ENCODE measurements around the gene RNASE2. TPM values are rescaled to one million over a fixed set of nuclear protein-coding genes. Genes with fewer than 3 reads are reported as not detected.
A peak's percentile ranks its signal among the peaks of the same experiment; 100 is the strongest.
"Not testable (repeated sequence)": the region's sequence is repeated elsewhere in the genome, so short reads cannot be mapped to it uniquely, and the experiment has no call there.

The RNASE2 gene
- 1 to 10 TPM in 2 of 6 donors, under 1 TPM in 1, not detected in 3; 0.41 to 1.7 (median 1.3) TPM for polyA plus RNA-seq (ENCODE audit: low read depth in 6 of 6)

DNA sequence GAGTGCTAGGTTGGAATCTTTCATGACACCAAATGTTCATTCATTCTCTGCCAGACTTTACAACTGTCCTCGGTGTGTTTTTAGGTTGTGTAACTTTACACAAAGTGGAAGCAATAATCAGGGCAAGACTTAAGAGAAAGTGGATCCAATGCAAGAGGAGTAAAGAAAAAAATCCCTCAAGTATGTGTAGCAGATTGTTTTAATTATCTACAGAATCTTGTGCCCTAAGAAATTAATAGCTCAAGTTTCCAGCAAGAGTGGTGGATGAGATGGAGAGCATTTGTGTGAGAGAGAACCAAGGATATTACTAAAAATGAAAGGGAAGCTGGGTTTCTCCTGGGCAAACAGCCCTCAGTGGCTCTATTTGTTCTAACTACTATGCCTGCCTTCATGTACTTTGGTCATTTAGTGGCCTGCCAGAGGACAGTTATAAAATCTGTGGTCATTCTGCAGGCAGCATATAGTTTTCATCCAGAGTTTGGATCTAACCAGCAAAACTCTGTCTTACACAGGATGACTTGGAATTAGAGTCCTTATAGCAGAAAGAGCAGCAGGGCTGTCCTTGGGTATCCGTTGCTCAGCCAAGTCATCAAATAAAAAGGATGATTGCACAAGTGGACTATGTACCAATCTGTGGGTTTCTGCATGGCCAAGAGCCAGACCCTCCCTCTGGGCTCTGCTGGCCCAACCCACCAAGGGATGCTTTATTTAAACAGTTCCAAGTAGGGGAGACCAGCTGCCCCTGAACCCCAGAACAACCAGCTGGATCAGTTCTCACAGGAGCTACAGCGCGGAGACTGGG lies at the start of gene RNASE2:
TSS of gene RNASE2 (plus strand) at position 752 of the 802 bp plus-strand sequence. CDS start 285 bp downstream, outside the sequence.
- not testable (repeated sequence) for H3K27ac Mint-ChIP-seq; H3K36me3 Mint-ChIP-seq; H3K9me3 Mint-ChIP-seq; H3K4me3 Mint-ChIP-seq; H3K4me1 Mint-ChIP-seq; DNase-seq; ATAC-seq (ENCODE audit: low read depth in 2 of 2)
- H3K27me3 Mint-ChIP-seq = peaks cover 50 to 61% (median 55%) of the 10 kb centered on the region in 3 donors

DNA sequence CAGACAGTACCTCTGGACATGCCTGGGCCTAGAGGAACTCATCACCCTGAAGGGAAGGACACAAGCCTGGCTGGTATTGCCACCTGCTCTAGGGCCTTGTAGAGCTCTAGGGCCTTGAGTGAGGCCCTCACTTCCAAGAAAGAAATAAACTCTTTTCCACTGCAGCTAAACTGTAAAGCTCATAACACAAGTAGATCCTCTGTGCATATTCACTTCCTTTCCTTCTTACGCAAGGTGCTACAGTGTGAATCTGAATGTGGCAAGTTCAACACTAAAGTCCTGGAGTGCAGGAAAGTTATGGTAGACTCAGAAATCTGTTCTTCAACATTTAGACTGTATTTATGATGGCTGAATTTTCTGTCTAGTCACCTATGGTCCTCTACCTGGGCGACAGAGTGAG lies 49.6 kb upstream of the RNASE2 start:
- Mint-ChIP-seq H3K4me1 (no peaks in the 10 kb centered on the region), H3K27ac (no peak overlapping the region), H3K9me3 (no peaks in the 10 kb centered on the region), H3K36me3 (no peaks in the 10 kb centered on the region), H3K27me3 (peaks cover 32 to 37% (median 36%) of the 10 kb centered on the region in 3 donors), H3K4me3 (no peak overlapping the region)
- no peak for DNase-seq
- no peak for ATAC-seq (ENCODE audit: low read depth in 2 of 2)

DNA sequence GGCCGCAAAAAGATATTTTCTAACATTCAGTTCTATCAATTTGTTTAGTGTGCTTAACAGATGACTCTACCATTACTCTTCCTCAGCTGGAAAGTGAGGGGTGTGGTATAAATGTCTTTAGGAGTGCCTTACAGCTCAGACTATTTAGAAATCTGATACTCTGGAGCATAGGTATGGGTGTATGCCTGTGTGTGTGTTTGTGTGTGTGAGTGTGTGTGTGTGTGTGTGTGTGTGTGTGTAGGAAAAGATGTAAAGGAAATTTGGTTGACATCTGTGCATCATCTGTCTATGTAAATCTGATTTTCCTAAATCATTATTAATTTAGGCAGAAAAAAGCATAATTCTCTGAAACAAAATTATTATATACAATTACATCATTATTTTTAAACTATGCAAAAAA lies 48.1 kb upstream of the RNASE2 start:
- no peaks in the 10 kb centered on the region for H3K36me3 Mint-ChIP-seq
- no peaks in the 10 kb centered on the region for H3K9me3 Mint-ChIP-seq
- no peak for ATAC-seq (ENCODE audit: low read depth in 2 of 2)
- H3K27me3 Mint-ChIP-seq = peaks cover 26 to 45% (median 29%) of the 10 kb centered on the region in 3 donors
- no peak for DNase-seq
- H3K4me3 Mint-ChIP-seq = no peak overlapping the region
- no peak overlapping the region for H3K27ac Mint-ChIP-seq
- no peaks in the 10 kb centered on the region for H3K4me1 Mint-ChIP-seq

- H3K4me1 Mint-ChIP-seq = not testable (repeated sequence)
Observed at GRCh38 chr14:20910822-20911221, 44.5 kb upstream of the RNASE2 start.

GRCh38 chr14:20919038-20919756 lies 36.1 kb upstream of the RNASE2 start:
- peaks cover 17 to 34% (median 32%) of the 10 kb centered on the region in 3 donors for H3K27me3 Mint-ChIP-seq
- H3K4me3 Mint-ChIP-seq; H3K4me1 Mint-ChIP-seq; H3K36me3 Mint-ChIP-seq; H3K9me3 Mint-ChIP-seq; DNase-seq; ATAC-seq (ENCODE audit: low read depth in 2 of 2): not testable (repeated sequence)
- H3K27ac Mint-ChIP-seq = peak overlapping the region in 1 of 6 donors; percentile 61

More at GRCh38 chr14:20910822-20911221, 44.5 kb upstream of the RNASE2 start:
- H3K27me3 Mint-ChIP-seq = peaks cover 12 to 43% (median 16%) of the 10 kb centered on the region in 3 donors
- not testable (repeated sequence) for H3K36me3 Mint-ChIP-seq; ATAC-seq (ENCODE audit: low read depth in 2 of 2); H3K4me3 Mint-ChIP-seq; H3K27ac Mint-ChIP-seq; H3K9me3 Mint-ChIP-seq; DNase-seq

GRCh38 chr14:20923766-20924297 lies 31.5 kb upstream of the RNASE2 start:
- not testable (repeated sequence) for H3K27ac Mint-ChIP-seq; H3K4me3 Mint-ChIP-seq; ATAC-seq (ENCODE audit: low read depth in 2 of 2); DNase-seq; H3K4me1 Mint-ChIP-seq
- Mint-ChIP-seq H3K27me3 (peaks cover 19 to 31% (median 28%) of the 10 kb centered on the region in 3 donors), H3K36me3 (peaks cover 0 to 14% of the 10 kb centered on the region in 2 donors), H3K9me3 (peaks cover 10 to 23% (median 17%) of the 10 kb centered on the region in 7 donors)

DNA sequence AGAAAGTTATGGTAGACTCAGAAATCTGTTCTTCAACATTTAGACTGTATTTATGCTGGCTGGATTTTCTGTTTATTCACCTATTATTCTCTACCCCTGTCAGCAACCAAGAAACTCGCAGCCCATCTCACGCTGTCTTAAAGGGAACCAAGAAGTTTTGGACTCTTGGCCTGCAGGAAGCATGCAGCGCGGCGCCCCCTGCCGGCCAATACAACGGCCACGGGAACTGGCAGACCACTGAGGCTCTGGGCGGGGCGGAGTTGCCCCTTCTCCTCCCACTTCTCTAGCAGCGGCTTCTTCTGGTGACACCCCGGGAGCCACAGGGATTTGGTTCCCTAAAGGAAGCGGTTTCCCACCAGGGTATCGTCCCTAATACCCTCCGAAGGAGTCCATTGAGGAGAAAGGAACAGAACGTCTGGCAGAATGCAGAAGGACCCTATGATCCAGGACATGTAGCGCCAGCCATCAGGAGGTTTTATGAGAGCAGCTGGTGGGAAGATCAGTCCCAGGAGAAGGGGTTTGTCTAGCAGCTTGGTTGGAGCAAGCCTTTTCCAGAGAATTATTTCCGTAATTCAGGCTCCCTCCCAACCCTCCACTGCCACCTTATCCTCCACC lies 21.0 kb upstream of the RNASE2 start:
- peaks cover under 1 to 25% (median 23%) of the 10 kb centered on the region in 3 donors for H3K27me3 Mint-ChIP-seq
- no peak overlapping the region for H3K27ac Mint-ChIP-seq

GRCh38 chr14:20935303-20935984 lies 19.8 kb upstream of the RNASE2 start:
- H3K36me3 Mint-ChIP-seq = no peaks in the 10 kb centered on the region
- H3K27ac Mint-ChIP-seq = peak overlapping the region in 1 of 6 donors; percentile 73
- peak; percentile 15 for DNase-seq
- H3K4me1 Mint-ChIP-seq = peaks cover 11 to 18% (median 13%) of the 10 kb centered on the region in 3 donors
- peaks cover 0 to 13% (median 13%) of the 10 kb centered on the region in 3 donors for H3K27me3 Mint-ChIP-seq
- H3K4me3 Mint-ChIP-seq = no peak overlapping the region
- no peaks in the 10 kb centered on the region for H3K9me3 Mint-ChIP-seq
- ATAC-seq (ENCODE audit: low read depth in 2 of 2) = peak; percentile 81 to 92

More for the DNA sequence above, 21.0 kb upstream of the RNASE2 start:
- no peak overlapping the region for H3K4me3 Mint-ChIP-seq
- peaks cover 11 to 18% (median 13%) of the 10 kb centered on the region in 3 donors for H3K4me1 Mint-ChIP-seq
- no peak for DNase-seq
- H3K9me3 Mint-ChIP-seq = peaks cover 0 to 6% (median 0%) of the 10 kb centered on the region in 7 donors
- H3K36me3 Mint-ChIP-seq = peaks cover 0 to under 1% of the 10 kb centered on the region in 2 donors
- ATAC-seq (ENCODE audit: low read depth in 2 of 2) = no peak

DNA sequence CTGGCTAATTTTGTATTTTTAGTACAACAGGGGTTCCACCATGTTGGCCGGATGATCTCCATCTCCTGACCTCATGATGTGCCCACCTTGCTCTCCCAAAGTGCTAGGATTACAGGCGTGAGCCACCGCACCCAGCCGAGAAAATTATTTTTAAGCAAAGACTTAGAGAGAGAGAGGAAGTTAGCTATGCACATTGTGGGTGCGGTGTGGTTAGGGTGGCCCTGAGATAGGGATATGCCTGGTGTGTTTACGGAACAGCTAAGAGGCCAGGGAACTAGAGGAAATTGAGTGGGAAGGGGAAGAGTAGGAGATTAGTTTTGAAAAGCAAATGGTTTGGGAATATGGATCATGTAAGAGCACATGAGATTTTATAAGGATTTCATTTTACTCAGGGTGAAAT lies 10.1 kb upstream of the RNASE2 start:
- DNase-seq; H3K36me3 Mint-ChIP-seq; H3K27ac Mint-ChIP-seq; ATAC-seq (ENCODE audit: low read depth in 2 of 2); H3K9me3 Mint-ChIP-seq; H3K4me3 Mint-ChIP-seq; H3K4me1 Mint-ChIP-seq: not testable (repeated sequence)
- H3K27me3 Mint-ChIP-seq = peaks cover 23 to 46% (median 38%) of the 10 kb centered on the region in 3 donors

- H3K4me1 Mint-ChIP-seq; H3K4me3 Mint-ChIP-seq; H3K27ac Mint-ChIP-seq; DNase-seq; H3K36me3 Mint-ChIP-seq; H3K9me3 Mint-ChIP-seq; ATAC-seq (ENCODE audit: low read depth in 2 of 2): not testable (repeated sequence)
- H3K27me3 Mint-ChIP-seq = peaks cover 31 to 45% (median 45%) of the 10 kb centered on the region in 3 donors
Observed at GRCh38 chr14:20946707-20947106, 8.6 kb upstream of the RNASE2 start.

GRCh38 chr14:20955538-20955873 lies 219 bp downstream of the RNASE2 start:
- not testable (repeated sequence) for H3K36me3 Mint-ChIP-seq; H3K4me3 Mint-ChIP-seq; ATAC-seq (ENCODE audit: low read depth in 2 of 2); H3K27ac Mint-ChIP-seq; H3K9me3 Mint-ChIP-seq; DNase-seq; H3K4me1 Mint-ChIP-seq
- peaks cover 45 to 56% (median 50%) of the 10 kb centered on the region in 3 donors for H3K27me3 Mint-ChIP-seq

GRCh38 chr14:20956376-20956976 lies 1.2 kb downstream of the RNASE2 start:
- Mint-ChIP-seq H3K4me3 (no peak overlapping the region), H3K27me3 (peaks cover 40 to 53% (median 49%) of the 10 kb centered on the region in 3 donors), H3K4me1 (peaks cover 0 to 5% (median 4%) of the 10 kb centered on the region in 3 donors), H3K36me3 (no peaks in the 10 kb centered on the region), H3K9me3 (no peaks in the 10 kb centered on the region), H3K27ac (no peak overlapping the region)
- ATAC-seq (ENCODE audit: low read depth in 2 of 2) (no peak), DNase-seq (no peak)
